Ovary (tissue), 9 donors: ENCODE data around the gene PLXNA4. TPM values are rescaled to one million over a fixed set of nuclear protein-coding genes. Genes with fewer than 3 reads are reported as not detected.

Source experiments
- DNase-seq, 5 donors: peaks; one replicate each; pipeline ENCODE4 v3.0.0-alpha.2; 2019 to 2020
- H3K27ac ChIP-seq, 2 donors: fragments of 200-600 bp; one replicate each; pipeline versions ENCODE4 v1.5.1 to v1.8.0; 2019 to 2022
- H3K27me3 ChIP-seq: fragments of 200-600 bp; one replicate; pipeline ENCODE4 v1.8.0; 2022
- H3K36me3 ChIP-seq: fragments of 200-600 bp; sonication (generic); one replicate; pipeline ENCODE4 v1.5.1; 2019
- H3K4me1 ChIP-seq: one replicate; pipeline ENCODE4 v1.8.1; 2013; ENCODE audit warnings: mild to moderate bottlenecking, moderate library complexity; ENCODE audit not compliant: insufficient read depth
- H3K4me3 ChIP-seq: fragments of 200-600 bp; sonication (generic); one replicate; pipeline ENCODE4 v1.5.1; 2017
- H3K9me3 ChIP-seq, 2 donors: fragments of 200-600 bp in 1 of 2; sonication (generic) in 1 of 2; one replicate each; pipeline versions ENCODE4 v1.5.1 to v1.8.1; 2013 to 2019; ENCODE audit warnings: mild to moderate bottlenecking in 1 of 2, moderate library complexity in 1 of 2
- CTCF ChIP-seq, 3 donors: fragments of 450-650 bp in 2 of 3; fragments of 200-600 bp in 1 of 3; IDR thresholded peaks; one replicate each; pipeline versions ENCODE4 v1.5.1 to v1.8.0; 2016 to 2022; ENCODE audit warnings: antibody characterized with exemption in 3 of 3, mild to moderate bottlenecking in 1 of 3
- EP300 ChIP-seq: sonication (generic); formaldehyde crosslinking; IDR thresholded peaks from one replicate; pipeline ENCODE4 v1.6.1; 2017; ENCODE audit warnings: antibody characterized with exemption
- POLR2A ChIP-seq: fragments of 450-650 bp; IDR thresholded peaks from one replicate; pipeline ENCODE4 v1.6.1; 2017; ENCODE audit warnings: antibody characterized with exemption, mild to moderate bottlenecking, moderate library complexity
- WGBS, 3 donors: extraction: QIAGEN DNeasy Blood & Tissue Kit in 1 of 3; methylation state at CpG; one replicate each; pipeline versions ENCODE4 v1.1.5 to v1.1.7; 2013 to 2017; 5-methylcytosine and 5-hydroxymethylcytosine counted together
- intact Hi-C, 4 donors: fragments of 100-400 bp; cut with DNase I; formaldehyde crosslinking; loops; one replicate each; pipeline versions ENCODE4 v1.11.0 to v1.15.1; 2022 to 2023
- polyA plus RNA-seq, 2 donors: library from polyadenylated mRNA; stranded (reverse); fragments of 200-250 nt in 1 of 2; fragments of 350-450 nt in 1 of 2; fragmentation: Illumina TruSeq in 1 of 2; extraction: RNeasy Lipid Tissue Mini Kit (QIAGEN cat#74804) in 1 of 2; gene quantifications; one replicate each; pipeline ENCODE4 v1.2.3, GENCODE V29; 2013 to 2014
- total RNA-seq, 7 donors: library from RNA; depleted of rRNA in 2 of 7; stranded (reverse); fragments of >200 nt in 2 of 7; fragmentation: NEBNext Ultra II Directional in 3 of 7; extraction: Animal tissue kit (Norgen Biotek cat#: 25700) in 3 of 7; gene quantifications; one replicate each; pipeline versions ENCODE4 v1.1.0 to v1.2.4, GENCODE V29; 2016 to 2023
- donor health status: DM: no; HTN: no; CAD: no; lungs with moderate emphysema.
- donor health status: DM: no; HTN: no; CAD: no.
- donor health status: Bipolar disorder and iron deficiency.
- donor health status: DM: yes; HTN: yes; CAD: no.
- donor health status: DM: no; HTN: no; CAD: no.
- donor health status: DM: yes; HTN: yes; CAD: no.

PLXNA4 gene
- total and polyA plus RNA-seq, 9 donors: 5.1 to 39.9 (median 11.4) TPM

GRCh38 chr7:132560825-132561529, 15.3 kb downstream of the PLXNA4 start:
- intact Hi-C loops: no loop called here
- 74 to 77% (median 74%) methylated on average over 8 of the region's 8 CpGs for whole genome bisulfite sequencing, 3 donors
- Histone ChIP-seq H3K27me3 (no peaks in the 10 kb centered on the region), H3K9me3 (no peaks in the 10 kb centered on the region), H3K4me1 (no peaks in the 10 kb centered on the region), H3K4me3 (no peak overlapping the region), H3K36me3 (no peaks in the 10 kb centered on the region), H3K27ac (no peak overlapping the region)
- TF ChIP-seq EP300 (no peak), CTCF (IDR thresholded peaks at IDR 0.05) (no peak), POLR2A (no peak)
- DNase-seq: no peak

GRCh38 chr7:132560105-132560504, 16.2 kb downstream of the PLXNA4 start:
- intact Hi-C loops: no loop called here
- TF ChIP-seq CTCF (IDR thresholded peaks at IDR 0.05) (no peak), POLR2A (no peak)
- Histone ChIP-seq H3K36me3 (no peaks in the 10 kb centered on the region), H3K27me3 (no peaks in the 10 kb centered on the region), H3K27ac (no peak overlapping the region), H3K4me1 (no peaks in the 10 kb centered on the region), H3K9me3 (no peaks in the 10 kb centered on the region), H3K4me3 (no peak overlapping the region)
- DNase-seq: no peak
- WGBS, 3 donors: 92 to 98% (median 97%) methylated on average over 7 of the region's 7 CpGs

- Histone ChIP-seq H3K27ac (no peak overlapping the region), H3K9me3 (no peaks in the 10 kb centered on the region), H3K27me3 (no peaks in the 10 kb centered on the region), H3K4me3 (no peak overlapping the region), H3K4me1 (no peaks in the 10 kb centered on the region), H3K36me3 (no peaks in the 10 kb centered on the region)
- WGBS, 3 donors: 74 to 87% (median 82%) methylated on average over 5 of the region's 5 CpGs
- intact Hi-C loops: no loop called here
- TF ChIP-seq EP300 (no peak), POLR2A (no peak), CTCF (IDR thresholded peaks at IDR 0.05) (no peak)
- DNase-seq: no peak
Observed at GRCh38 chr7:132558815-132559214, 17.5 kb downstream of the PLXNA4 start.

GRCh38 chr7:132557489-132558044, 18.7 kb downstream of the PLXNA4 start:
- Histone ChIP-seq H3K4me3 (no peak overlapping the region), H3K36me3 (no peaks in the 10 kb centered on the region), H3K9me3 (no peaks in the 10 kb centered on the region), H3K27ac (no peak overlapping the region), H3K27me3 (no peaks in the 10 kb centered on the region), H3K4me1 (no peaks in the 10 kb centered on the region)
- intact Hi-C loops: no loop called here
- WGBS, 3 donors: 63 to 69% (median 65%) methylated on average over 3 of the region's 3 CpGs
- no peak for DNase-seq
- TF ChIP-seq CTCF (IDR thresholded peaks at IDR 0.05): no peak
- no peak for TF ChIP-seq EP300
- no peak for TF ChIP-seq POLR2A
